ENCODE results near the gene PTPRN2. TPM values are rescaled to one million over a fixed set of nuclear protein-coding genes. Genes with fewer than 3 reads are reported as not detected.
"Not testable (repeated sequence)": the region's sequence is repeated elsewhere in the genome, so short reads cannot be mapped to it uniquely, and the experiment has no call there.

The PTPRN2 gene
- polyA plus RNA-seq, 1 of the 3 experiments (the other 2 are of a cell fraction) = 4.0 TPM

- CTCF ChIA-PET = interaction anchor here (0.8 to 2.7 kb wide), 3 partner anchors 58 to 296 kb away, joined by 4 to 8 read pairs (median 4); no protein-coding TSS in a partner anchor
- H4K20me1 ChIP-seq (ENCODE audit: insufficient read depth); H3K9ac ChIP-seq; H3K27ac ChIP-seq (ENCODE audit: low read depth in 2 of 2, low read length in 1 of 2); H3K9me3 ChIP-seq; DNase-seq; POLR2A ChIA-PET; H3F3A ChIP-seq (replicated peaks; ENCODE audit: insufficient read depth); H3K27me3 ChIP-seq (ENCODE audit: insufficient read depth); H3K4me3 ChIP-seq (ENCODE audit: low read depth in 2 of 2, low read length in 1 of 2); H3K79me2 ChIP-seq (ENCODE audit: insufficient read depth); H3K4me2 ChIP-seq; H3K9me2 ChIP-seq; H3K36me3 ChIP-seq (replicated peaks in 1 of 2; ENCODE audit: control insufficient read depth in 1 of 2, insufficient read depth in 2 of 2, low read length in 1 of 2); H2AFZ ChIP-seq (ENCODE audit: low read depth): not testable (repeated sequence)
- WGBS (ENCODE audit: low lambda C conversion rate) = 73% methylated on average over 30 of the region's 30 CpGs
- peaks cover 0 to 10% of the 10 kb centered on the region in 2 experiments; a peak in 1 of 4 replicates for H3K4me1 ChIP-seq (ENCODE audit: control insufficient read depth in 1 of 2, insufficient read depth in 2 of 2, low read depth in 1 of 2, low read length in 1 of 2)
Measured at GRCh38 chr7:158351899-158352729, 235.5 kb downstream of the PTPRN2 start.

GRCh38 chr7:158351481-158351880, 236.1 kb downstream of the PTPRN2 start:
- Histone ChIP-seq H3K9ac (no peak overlapping the region), H3K79me2 (ENCODE audit: insufficient read depth) (no peaks in the 10 kb centered on the region), H3K27me3 (ENCODE audit: insufficient read depth) (no peaks in the 10 kb centered on the region), H3K36me3 (replicated peaks in 1 of 2; ENCODE audit: control insufficient read depth in 1 of 2, insufficient read depth in 2 of 2, low read length in 1 of 2) (no peaks in the 10 kb centered on the region), H3K4me3 (ENCODE audit: low read depth in 2 of 2, low read length in 1 of 2) (no peak overlapping the region), H3K27ac (ENCODE audit: low read depth in 2 of 2, low read length in 1 of 2) (no peak overlapping the region), H3K4me2 (no peak overlapping the region), H3F3A (replicated peaks; ENCODE audit: insufficient read depth) (no peaks in the 10 kb centered on the region), H2AFZ (ENCODE audit: low read depth) (no peak overlapping the region), H3K9me3 (0 out of 2 replicates have a peak, but pooled peaks cover 3% of the 10 kb centered on the region), H3K9me2 (no peaks in the 10 kb centered on the region), H4K20me1 (ENCODE audit: insufficient read depth) (no peaks in the 10 kb centered on the region), H3K4me1 (ENCODE audit: control insufficient read depth in 1 of 2, insufficient read depth in 2 of 2, low read depth in 1 of 2, low read length in 1 of 2) (peaks cover 0 to 10% of the 10 kb centered on the region in 2 experiments; a peak in 1 of 4 replicates)
- DNase-seq = no peak
- 55% methylated on average over 9 of the region's 9 CpGs for WGBS (ENCODE audit: low lambda C conversion rate)
- ChIA-PET CTCF (no interaction called here), POLR2A (no interaction called here)
- TF ChIP-seq REST (IDR thresholded peaks at IDR 0.05; ENCODE audit: low read depth, low read length) = no peak
- no peak for TF ChIP-seq TAF1 (IDR thresholded peaks at IDR 0.05; ENCODE audit: borderline replicate concordance, low read depth, low read length)
- TF ChIP-seq POLR2AphosphoS5 (IDR thresholded peaks at IDR 0.05; ENCODE audit: low read depth, low read length) = no peak
- TF ChIP-seq MAX (IDR thresholded peaks at IDR 0.05; ENCODE audit: low read depth) = no peak

GRCh38 chr7:158351051-158351450, 236.6 kb downstream of the PTPRN2 start:
- H3K27ac ChIP-seq (ENCODE audit: low read depth in 2 of 2, low read length in 1 of 2) = no peak overlapping the region
- H3K9me3 ChIP-seq = 0 out of 2 replicates have a peak, but pooled peaks cover 3% of the 10 kb centered on the region
- peaks cover 0 to 10% of the 10 kb centered on the region in 2 experiments; a peak in 1 of 4 replicates for H3K4me1 ChIP-seq (ENCODE audit: control insufficient read depth in 1 of 2, insufficient read depth in 2 of 2, low read depth in 1 of 2, low read length in 1 of 2)
- TF ChIP-seq FOSL2 (IDR thresholded peaks at IDR 0.05; ENCODE audit: borderline replicate concordance, low read depth) = no peak
- no peak for TF ChIP-seq POLR2AphosphoS5 (IDR thresholded peaks at IDR 0.05; ENCODE audit: low read depth, low read length)
- no peak for TF ChIP-seq EP300 (IDR thresholded peaks at IDR 0.05; ENCODE audit: borderline replicate concordance in 1 of 2, low read depth in 1 of 2, low read length in 1 of 2)
- TF ChIP-seq TAF1 (IDR thresholded peaks at IDR 0.05; ENCODE audit: borderline replicate concordance, low read depth, low read length) = no peak
- TF ChIP-seq EZH2phosphoT487 (IDR thresholded peaks at IDR 0.05; ENCODE audit: borderline replicate concordance, low read depth) = no peak
- TF ChIP-seq JUND (IDR thresholded peaks at IDR 0.05) = no peak
- no peak overlapping the region for H3K4me3 ChIP-seq (ENCODE audit: low read depth in 2 of 2, low read length in 1 of 2)
- H3K9me2 ChIP-seq = no peaks in the 10 kb centered on the region
- no peaks in the 10 kb centered on the region for H3K27me3 ChIP-seq (ENCODE audit: insufficient read depth)
- H3K9ac ChIP-seq = no peak overlapping the region
- H3F3A ChIP-seq (replicated peaks; ENCODE audit: insufficient read depth) = no peaks in the 10 kb centered on the region
- WGBS (ENCODE audit: low lambda C conversion rate) = 68% methylated on average over 11 of the region's 11 CpGs
- no peak for DNase-seq
- no peak overlapping the region for H2AFZ ChIP-seq (ENCODE audit: low read depth)
- no peaks in the 10 kb centered on the region for H4K20me1 ChIP-seq (ENCODE audit: insufficient read depth)
- H3K4me2 ChIP-seq = no peak overlapping the region
- no peaks in the 10 kb centered on the region for H3K79me2 ChIP-seq (ENCODE audit: insufficient read depth)
- ChIA-PET CTCF (no interaction called here), POLR2A (interaction anchor here (0.8 kb wide), 1 partner anchor 16 kb away, joined by 5 read pairs; no protein-coding TSS in a partner anchor)
- no peaks in the 10 kb centered on the region for H3K36me3 ChIP-seq (replicated peaks in 1 of 2; ENCODE audit: control insufficient read depth in 1 of 2, insufficient read depth in 2 of 2, low read length in 1 of 2)
